Tibial nerve (tissue), 4 donors: ENCODE results near the gene ZNF543. TPM values are rescaled to one million over a fixed set of nuclear protein-coding genes. Genes with fewer than 3 reads are reported as not detected.

ENCODE experiments used
- DNase-seq, 2 donors: peaks; one replicate each; pipeline ENCODE4 v3.0.0-alpha.2; 2019; ENCODE audit warnings: low spot score in 2 of 2
- H3K27ac ChIP-seq, 4 donors: fragments of 200-600 bp; sonication (generic) in 3 of 4; one replicate each; pipeline ENCODE4 v1.5.1; 2017 to 2019; ENCODE audit warnings: mild to moderate bottlenecking in 1 of 4
- H3K27me3 ChIP-seq, 2 donors: fragments of 200-600 bp; sonication (generic) in 1 of 2; one replicate each; pipeline versions ENCODE4 v1.5.1 to v1.6.0; 2017 to 2019
- H3K36me3 ChIP-seq, 3 donors: fragments of 200-600 bp; sonication (generic); one replicate each; pipeline ENCODE4 v1.5.1; 2018 to 2019
- H3K4me1 ChIP-seq, 4 donors: fragments of 200-600 bp; sonication (generic) in 3 of 4; one replicate each; pipeline ENCODE4 v1.5.1; 2017 to 2019
- H3K4me3 ChIP-seq, 4 donors: fragments of 200-600 bp; sonication (generic) in 3 of 4; one replicate each; pipeline ENCODE4 v1.5.1; 2017 to 2019; ENCODE audit warnings: mild to moderate bottlenecking in 1 of 4, moderate library complexity in 1 of 4
- H3K9me3 ChIP-seq, 4 donors: fragments of 200-600 bp; sonication (generic) in 3 of 4; one replicate each; pipeline ENCODE4 v1.5.1; 2017 to 2019
- EP300 ChIP-seq, 2 donors: sonication (generic); formaldehyde crosslinking; IDR thresholded peaks; one replicate each; pipeline ENCODE4 v1.6.1; 2017; ENCODE audit warnings: antibody characterized with exemption in 2 of 2, mild to moderate bottlenecking in 1 of 2
- POLR2A ChIP-seq, 2 donors: fragments of 450-650 bp; IDR thresholded peaks; one replicate each; pipeline ENCODE4 v1.6.1; 2017; ENCODE audit warnings: antibody characterized with exemption in 2 of 2, mild to moderate bottlenecking in 2 of 2, moderate library complexity in 2 of 2
- WGBS, 2 donors: methylation state at CpG; one replicate each; pipeline ENCODE4 v1.1.5; 2018; 5-methylcytosine and 5-hydroxymethylcytosine counted together
- total RNA-seq, 4 donors: library from RNA; depleted of rRNA; stranded (reverse); fragments of >200 nt; gene quantifications; one replicate each; pipeline ENCODE4 v1.1.0, GENCODE V29; 2016
- TF ChIP-seq, protein P1 (sequence below), 5 experiments: fragments of 200-600 bp in 3 of 5; fragments of 450-650 bp in 2 of 5; sonication (generic) in 3 of 5; IDR thresholded peaks; one replicate each; pipeline ENCODE4 v1.5.1; 2016 to 2019; ENCODE audit warnings: antibody characterized with exemption in 5 of 5, mild to moderate bottlenecking in 3 of 5, moderate library complexity in 2 of 5

Gene ZNF543
- total RNA-seq, 4 donors from 2014 or later: 7.3 to 10.6 (median 7.9) TPM

- peaks cover 0 to 45% (median 5%) of the 10 kb centered on the region in 3 donors for H3K36me3 ChIP-seq
- peak; percentile 73 to 86 for DNase-seq
- 5% methylated on average over 25 of the region's 25 CpGs for WGBS, 2 donors
Measured at GRCh38 chr19:57279418-57280164, 40.7 kb upstream of the ZNF543 start.

GRCh38 chr19:57280165-57280961, 39.9 kb upstream of the ZNF543 start, which contains the start of gene ZNF460:
TSS of gene ZNF460 (plus strand) at chr19:57280485. CDS start at chr19:57280807, 322 bp downstream.
- Histone ChIP-seq H3K36me3 (peaks cover 0 to 48% (median 13%) of the 10 kb centered on the region in 3 donors), H3K27ac (peak within 1 kb of the TSS; percentile 89 to 99 (median 98)), H3K9me3 (peaks cover 0 to 15% (median 1%) of the 10 kb centered on the region in 4 donors), H3K27me3 (no peaks in the 10 kb centered on the region), H3K4me3 (peak within 1 kb of the TSS; percentile 77 to 97 (median 90)), H3K4me1 (peaks cover 0 to 43% (median 12%) of the 10 kb centered on the region in 4 donors)
- peak; percentile 89 to 92 for DNase-seq
- 0 to 1% methylated on average over 35 to 46 of the region's 71 CpGs for WGBS, 2 donors
- TF ChIP-seq, protein P1, sequence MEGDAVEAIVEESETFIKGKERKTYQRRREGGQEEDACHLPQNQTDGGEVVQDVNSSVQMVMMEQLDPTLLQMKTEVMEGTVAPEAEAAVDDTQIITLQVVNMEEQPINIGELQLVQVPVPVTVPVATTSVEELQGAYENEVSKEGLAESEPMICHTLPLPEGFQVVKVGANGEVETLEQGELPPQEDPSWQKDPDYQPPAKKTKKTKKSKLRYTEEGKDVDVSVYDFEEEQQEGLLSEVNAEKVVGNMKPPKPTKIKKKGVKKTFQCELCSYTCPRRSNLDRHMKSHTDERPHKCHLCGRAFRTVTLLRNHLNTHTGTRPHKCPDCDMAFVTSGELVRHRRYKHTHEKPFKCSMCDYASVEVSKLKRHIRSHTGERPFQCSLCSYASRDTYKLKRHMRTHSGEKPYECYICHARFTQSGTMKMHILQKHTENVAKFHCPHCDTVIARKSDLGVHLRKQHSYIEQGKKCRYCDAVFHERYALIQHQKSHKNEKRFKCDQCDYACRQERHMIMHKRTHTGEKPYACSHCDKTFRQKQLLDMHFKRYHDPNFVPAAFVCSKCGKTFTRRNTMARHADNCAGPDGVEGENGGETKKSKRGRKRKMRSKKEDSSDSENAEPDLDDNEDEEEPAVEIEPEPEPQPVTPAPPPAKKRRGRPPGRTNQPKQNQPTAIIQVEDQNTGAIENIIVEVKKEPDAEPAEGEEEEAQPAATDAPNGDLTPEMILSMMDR (IDR thresholded peaks at IDR 0.05): peak in 2 of 5 experiments; percentile 7 to 43
- TF ChIP-seq POLR2A (IDR thresholded peaks at IDR 0.05) (peak; percentile 17 to 71), EP300 (IDR thresholded peaks at IDR 0.05) (peak; percentile 65 to 91)

More at GRCh38 chr19:57279418-57280164, 40.7 kb upstream of the ZNF543 start:
- TF ChIP-seq EP300 (IDR thresholded peaks at IDR 0.05): peak in 1 of 2 donors; percentile 89
- TF ChIP-seq POLR2A (IDR thresholded peaks at IDR 0.05): peak in 1 of 2 donors; percentile 20
- TF ChIP-seq, protein P1 (IDR thresholded peaks at IDR 0.05): peak in 2 of 5 experiments; percentile 18 to 44
- Histone ChIP-seq H3K9me3 (peaks cover 0 to 7% (median 0%) of the 10 kb centered on the region in 4 donors), H3K4me1 (peaks cover 0 to 43% (median 12%) of the 10 kb centered on the region in 4 donors), H3K27me3 (no peaks in the 10 kb centered on the region), H3K27ac (peak overlapping the region; percentile 89 to 99 (median 98)), H3K4me3 (peak overlapping the region; percentile 77 to 97 (median 90))

- H3K4me1 ChIP-seq: peaks cover 0 to 43% (median 12%) of the 10 kb centered on the region in 4 donors
- 7% methylated on average over 6 of the region's 6 CpGs for WGBS, 2 donors
Measured at GRCh38 chr19:57280962-57281400, 39.3 kb upstream of the ZNF543 start.

DNA sequence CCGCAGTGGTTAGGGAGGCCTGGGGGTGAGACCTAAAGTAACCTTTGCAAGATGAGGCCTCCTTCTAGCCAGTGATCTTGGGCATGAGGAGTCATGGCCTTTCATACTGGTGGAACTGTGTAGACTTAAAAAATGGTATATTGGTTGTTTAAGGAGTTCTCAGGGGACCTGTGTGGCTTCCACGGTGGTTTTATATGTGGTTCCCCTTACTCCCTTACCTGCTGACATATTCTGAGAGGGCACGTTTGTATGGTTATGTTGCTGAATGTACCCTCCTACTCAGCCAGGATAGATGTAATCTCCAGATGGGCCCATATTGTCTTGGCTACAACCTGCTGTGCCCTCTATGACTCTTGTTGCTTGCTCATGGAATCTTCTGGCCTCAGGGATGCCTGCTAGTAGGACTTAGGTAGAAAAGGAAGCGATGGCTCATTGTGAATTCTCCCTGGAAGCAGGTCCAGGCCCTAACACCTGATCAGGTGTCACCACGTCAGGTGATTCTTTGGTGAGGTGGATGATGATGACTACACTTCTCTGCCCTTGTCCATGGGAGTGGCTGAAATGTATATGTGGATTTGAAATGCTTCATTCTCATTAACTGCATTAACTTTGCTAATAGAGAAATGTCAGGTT, 38.1 kb upstream of the ZNF543 start:
- peak overlapping the region in 1 of 4 donors; percentile 97 for H3K4me3 ChIP-seq
- TF ChIP-seq EP300 (IDR thresholded peaks at IDR 0.05) (no peak), POLR2A (IDR thresholded peaks at IDR 0.05) (no peak)
- TF ChIP-seq, protein P1 (IDR thresholded peaks at IDR 0.05): no peak
- no peaks in the 10 kb centered on the region for H3K27me3 ChIP-seq
- no peak for DNase-seq
- H3K9me3 ChIP-seq: peaks cover 0 to 32% (median 5%) of the 10 kb centered on the region in 4 donors
- H3K36me3 ChIP-seq: peaks cover under 1 to 58% (median 29%) of the 10 kb centered on the region in 3 donors
- H3K27ac ChIP-seq: no peak overlapping the region
- WGBS, 2 donors: 75 to 85% methylated on average over 5 of the region's 5 CpGs
- H3K4me1 ChIP-seq: peaks cover 0 to 43% (median 12%) of the 10 kb centered on the region in 4 donors

More at GRCh38 chr19:57280962-57281400, 39.3 kb upstream of the ZNF543 start:
- Histone ChIP-seq H3K9me3 (peaks cover 0 to 21% (median 3%) of the 10 kb centered on the region in 4 donors), H3K36me3 (peaks cover 0 to 54% (median 19%) of the 10 kb centered on the region in 3 donors), H3K4me3 (peak overlapping the region; percentile 77 to 97 (median 90)), H3K27ac (peak overlapping the region; percentile 89 to 99 (median 98)), H3K27me3 (no peaks in the 10 kb centered on the region)
- no peak for DNase-seq
- TF ChIP-seq, protein P1 (IDR thresholded peaks at IDR 0.05): no peak
- TF ChIP-seq POLR2A (IDR thresholded peaks at IDR 0.05) (no peak), EP300 (IDR thresholded peaks at IDR 0.05) (no peak)
